Measurements from ENCODE around the gene PRSS21. TPM values are rescaled to one million over a fixed set of nuclear protein-coding genes. Genes with fewer than 3 reads are reported as not detected.

Gene PRSS21
- total and polyA plus RNA-seq, 7 donors = 0.58 TPM; not detected in 6

DNA sequence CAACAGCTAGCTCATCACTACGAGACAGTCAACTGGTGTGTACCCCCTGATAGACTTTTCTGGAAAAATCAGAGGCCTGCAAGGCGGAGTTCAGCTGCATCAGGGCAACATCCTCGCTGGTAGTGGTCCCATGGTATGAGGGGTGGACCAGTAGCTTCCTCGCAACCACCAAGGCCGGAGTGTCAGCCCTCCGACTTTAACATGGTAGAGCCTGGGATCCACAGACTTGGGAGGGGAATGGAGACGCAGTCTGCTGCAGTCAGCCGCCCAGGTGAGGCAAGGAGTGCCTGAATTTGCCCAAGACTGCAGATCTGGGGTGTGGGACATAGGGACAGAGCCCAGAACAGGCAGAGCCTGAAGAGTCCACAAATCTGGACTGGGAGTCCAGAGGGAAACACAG, 26.5 kb downstream of the PRSS21 start:
- no peaks in the 10 kb centered on the region for H3K9me3 ChIP-seq
- H3K27me3 ChIP-seq = peaks cover 0 to 26% (median 16%) of the 10 kb centered on the region in 3 donors
- H3K4me3 ChIP-seq = no peak overlapping the region
- peaks cover 0 to 9% (median 3%) of the 10 kb centered on the region in 4 donors for H3K4me1 ChIP-seq
- H3K27ac ChIP-seq = no peak overlapping the region
- TF ChIP-seq POLR2AphosphoS5 (IDR thresholded peaks at IDR 0.05) (no peak), EP300 (IDR thresholded peaks at IDR 0.05) (no peak), POLR2A (IDR thresholded peaks at IDR 0.05) (no peak)
- TF ChIP-seq, protein P1, sequence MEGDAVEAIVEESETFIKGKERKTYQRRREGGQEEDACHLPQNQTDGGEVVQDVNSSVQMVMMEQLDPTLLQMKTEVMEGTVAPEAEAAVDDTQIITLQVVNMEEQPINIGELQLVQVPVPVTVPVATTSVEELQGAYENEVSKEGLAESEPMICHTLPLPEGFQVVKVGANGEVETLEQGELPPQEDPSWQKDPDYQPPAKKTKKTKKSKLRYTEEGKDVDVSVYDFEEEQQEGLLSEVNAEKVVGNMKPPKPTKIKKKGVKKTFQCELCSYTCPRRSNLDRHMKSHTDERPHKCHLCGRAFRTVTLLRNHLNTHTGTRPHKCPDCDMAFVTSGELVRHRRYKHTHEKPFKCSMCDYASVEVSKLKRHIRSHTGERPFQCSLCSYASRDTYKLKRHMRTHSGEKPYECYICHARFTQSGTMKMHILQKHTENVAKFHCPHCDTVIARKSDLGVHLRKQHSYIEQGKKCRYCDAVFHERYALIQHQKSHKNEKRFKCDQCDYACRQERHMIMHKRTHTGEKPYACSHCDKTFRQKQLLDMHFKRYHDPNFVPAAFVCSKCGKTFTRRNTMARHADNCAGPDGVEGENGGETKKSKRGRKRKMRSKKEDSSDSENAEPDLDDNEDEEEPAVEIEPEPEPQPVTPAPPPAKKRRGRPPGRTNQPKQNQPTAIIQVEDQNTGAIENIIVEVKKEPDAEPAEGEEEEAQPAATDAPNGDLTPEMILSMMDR (IDR thresholded peaks at IDR 0.05) = no peak
- intact Hi-C loops (cut with DNase I) = no loop called here
- no peak for DNase-seq
- 88 to 91% methylated on average over 8 of the region's 8 CpGs for WGBS, 2 donors
- no peaks in the 10 kb centered on the region for H3K36me3 ChIP-seq

DNA sequence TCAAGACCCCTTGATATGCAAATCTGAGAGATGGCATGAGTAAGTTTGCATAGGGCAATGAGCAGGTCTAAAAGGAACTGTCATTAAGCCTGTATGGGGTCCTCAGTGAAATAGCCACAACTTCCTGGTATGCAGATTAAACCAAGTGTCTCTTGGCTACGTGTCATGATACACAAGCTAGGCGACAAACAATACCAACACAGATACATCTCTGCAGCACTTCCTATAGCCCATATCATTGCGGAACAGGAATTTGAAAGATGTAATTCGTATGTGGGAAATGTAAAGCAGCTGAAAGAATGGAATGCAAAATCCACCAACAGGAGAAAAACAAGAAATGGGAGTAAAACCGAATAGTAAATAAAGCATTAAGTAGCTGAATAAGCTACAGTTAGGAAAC, 28.1 kb downstream of the PRSS21 start:
- DNase-seq = no peak
- H3K4me3 ChIP-seq = no peak overlapping the region
- no peak overlapping the region for H3K27ac ChIP-seq
- no peaks in the 10 kb centered on the region for H3K36me3 ChIP-seq
- WGBS, 2 donors = 74 to 83% methylated on average over 5 of the region's 5 CpGs
- intact Hi-C loops (cut with DNase I) = no loop called here
- H3K9me3 ChIP-seq = no peaks in the 10 kb centered on the region
- H3K27me3 ChIP-seq = peaks cover 0 to 28% (median 3%) of the 10 kb centered on the region in 3 donors
- H3K4me1 ChIP-seq = peaks cover 0 to 9% (median 3%) of the 10 kb centered on the region in 4 donors
- TF ChIP-seq, protein P1 (IDR thresholded peaks at IDR 0.05) = no peak
- no peak for TF ChIP-seq POLR2A (IDR thresholded peaks at IDR 0.05)
- TF ChIP-seq EP300 (IDR thresholded peaks at IDR 0.05) = no peak
- TF ChIP-seq POLR2AphosphoS5 (IDR thresholded peaks at IDR 0.05) = no peak

DNA sequence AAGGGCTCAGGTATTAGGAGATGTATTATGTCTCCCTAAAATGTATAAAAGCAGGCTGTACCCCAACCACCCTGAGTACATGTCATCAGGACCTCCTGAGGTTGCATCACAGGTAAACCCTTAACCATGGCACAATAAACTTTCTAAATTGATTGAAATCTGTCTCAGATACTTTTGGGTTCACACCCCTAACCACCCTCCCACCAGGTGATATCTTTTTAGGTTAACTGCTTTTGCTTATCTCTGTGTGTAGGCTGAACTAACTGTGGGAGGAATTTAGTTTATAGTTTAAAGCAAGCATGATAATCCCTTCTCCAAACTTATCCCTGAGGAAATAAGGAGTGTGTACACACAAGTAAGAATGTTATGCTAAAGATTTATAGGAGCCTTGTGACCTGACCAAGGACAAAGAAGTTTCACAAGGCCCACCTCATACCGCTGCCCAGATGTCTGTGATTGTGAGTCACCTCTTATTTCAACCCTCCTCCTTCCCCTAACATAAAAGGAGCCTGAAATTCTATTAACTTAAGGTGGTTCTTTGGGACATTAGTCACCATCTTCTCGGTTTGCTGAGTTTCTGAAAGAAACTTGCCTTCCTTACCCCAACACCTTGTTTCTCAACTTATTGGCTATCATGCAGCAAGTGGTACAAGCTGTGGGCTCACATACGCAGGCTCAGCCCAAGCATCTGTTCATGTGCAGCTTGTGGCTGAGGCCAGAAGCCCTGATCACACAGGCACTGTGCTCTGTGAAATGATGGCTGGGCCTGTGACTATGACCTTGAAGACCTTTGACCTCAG, 29.7 kb downstream of the PRSS21 start:
- Histone ChIP-seq H3K27me3 (peaks cover 0 to 23% (median 7%) of the 10 kb centered on the region in 3 donors), H3K27ac (no peak overlapping the region), H3K36me3 (no peaks in the 10 kb centered on the region), H3K9me3 (no peaks in the 10 kb centered on the region), H3K4me1 (peaks cover 0 to 7% (median 3%) of the 10 kb centered on the region in 4 donors), H3K4me3 (no peak overlapping the region)
- no peak for DNase-seq
- intact Hi-C loops (cut with DNase I) = no loop called here
- TF ChIP-seq EP300 (IDR thresholded peaks at IDR 0.05) = no peak
- TF ChIP-seq POLR2AphosphoS5 (IDR thresholded peaks at IDR 0.05) = no peak
- TF ChIP-seq, protein P1 (IDR thresholded peaks at IDR 0.05) = no peak
- no peak for TF ChIP-seq POLR2A (IDR thresholded peaks at IDR 0.05)
- WGBS, 2 donors = 42 to 52% methylated on average over 3 of the region's 3 CpGs

DNA sequence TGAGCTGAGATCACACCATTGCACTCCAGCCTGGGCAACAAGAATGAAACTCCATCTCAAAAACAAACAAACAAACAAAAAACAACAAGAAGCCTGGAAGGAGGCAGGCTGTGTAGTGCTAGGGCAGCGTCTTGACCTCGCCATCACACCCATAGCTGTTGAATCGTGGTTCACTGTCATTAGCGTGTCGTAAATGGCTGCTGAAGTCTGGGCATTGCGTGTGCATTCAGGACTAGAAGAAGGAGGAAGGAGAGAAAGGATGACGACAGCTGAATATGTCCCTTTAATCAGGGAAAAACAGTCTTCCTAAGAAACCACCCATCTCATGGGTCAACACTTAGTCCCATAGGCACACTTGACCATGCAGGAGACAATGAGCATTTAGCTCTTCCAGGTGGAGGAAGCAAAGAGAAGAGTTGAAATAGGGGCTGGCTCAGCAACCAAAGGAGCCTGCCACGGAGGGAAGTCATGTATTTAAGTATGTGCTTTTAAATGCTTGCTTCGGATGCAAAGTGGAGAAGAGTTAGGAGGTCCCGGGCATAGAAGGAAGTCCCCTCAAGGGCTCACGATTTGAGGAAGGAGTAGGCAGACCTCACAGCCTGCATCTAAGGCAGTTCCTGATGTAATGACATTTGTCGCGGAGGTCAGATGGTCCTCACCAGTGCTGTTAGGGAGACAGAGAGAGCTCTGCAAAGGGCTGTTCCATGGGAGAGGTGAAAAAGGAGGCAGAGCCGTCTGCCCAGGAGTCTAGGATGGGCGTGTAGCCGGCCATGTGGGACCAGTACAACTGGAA, 32.1 kb downstream of the PRSS21 start:
- no peak for DNase-seq
- Histone ChIP-seq H3K4me3 (no peak overlapping the region), H3K9me3 (no peaks in the 10 kb centered on the region), H3K36me3 (no peaks in the 10 kb centered on the region), H3K27ac (no peak overlapping the region), H3K4me1 (no peaks in the 10 kb centered on the region), H3K27me3 (peaks cover 6 to 43% (median 28%) of the 10 kb centered on the region in 3 donors)
- intact Hi-C loops (cut with DNase I) = no loop called here
- WGBS, 2 donors = 58 to 68% methylated on average over 16 of the region's 16 CpGs
- TF ChIP-seq, protein P1 (IDR thresholded peaks at IDR 0.05) = no peak
- TF ChIP-seq EP300 (IDR thresholded peaks at IDR 0.05) (no peak), POLR2AphosphoS5 (IDR thresholded peaks at IDR 0.05) (no peak), POLR2A (IDR thresholded peaks at IDR 0.05) (no peak)

Data from sigmoid colon (tissue), 7 donors.